WERI-Rb-1 (cell line): ENCODE measurements around the gene TPRA1.

ENCODE experiments used
- DNase-seq: peaks from one replicate; pipeline ENCODE4 v3.0.0-alpha.2; 2020
- H3K27ac ChIP-seq: fragments of 250-450 bp; sonication (Bioruptor Pico); 2 replicates; pipeline ENCODE4 v1.5.1; 2020; ENCODE audit warnings: mild to moderate bottlenecking, moderate library complexity
- H3K27me3 ChIP-seq: fragments of 250-450 bp; sonication (Bioruptor Pico); 2 replicates; pipeline ENCODE4 v1.5.1; 2021; ENCODE audit warnings: mild to moderate bottlenecking, low read depth, moderate library complexity; ENCODE audit not compliant: insufficient read depth, severe bottlenecking
- H3K36me3 ChIP-seq: fragments of 250-450 bp; sonication (Bioruptor Pico); 2 replicates; pipeline ENCODE4 v1.5.1; 2020; ENCODE audit warnings: mild to moderate bottlenecking, moderate library complexity
- H3K4me3 ChIP-seq: 2 replicates; pipeline ENCODE4 v1.5.1; 2011; ENCODE audit warnings: low read depth, mild to moderate bottlenecking, control low read depth, low read length
- H3K9me3 ChIP-seq: fragments of 250-450 bp; sonication (Bioruptor Pico); 2 replicates; pipeline ENCODE4 v1.5.1; 2021; ENCODE audit warnings: mild to moderate bottlenecking, moderate library complexity; ENCODE audit not compliant: severe bottlenecking
- TF ChIP-seq, protein P1 (sequence below): IDR thresholded peaks from 2 replicates; pipeline ENCODE4 v1.5.1; 2011; ENCODE audit warnings: low read depth, mild to moderate bottlenecking, control low read depth, inconsistent platforms, low read length

TPRA1 gene

GRCh38 chr3:127590593-127591465 lies at the start of gene TPRA1:
Gene TPRA1 (minus strand): TSS chr3:127590733. CDS start chr3:127580146, 10,587 bp downstream.
- TF ChIP-seq, protein P1, sequence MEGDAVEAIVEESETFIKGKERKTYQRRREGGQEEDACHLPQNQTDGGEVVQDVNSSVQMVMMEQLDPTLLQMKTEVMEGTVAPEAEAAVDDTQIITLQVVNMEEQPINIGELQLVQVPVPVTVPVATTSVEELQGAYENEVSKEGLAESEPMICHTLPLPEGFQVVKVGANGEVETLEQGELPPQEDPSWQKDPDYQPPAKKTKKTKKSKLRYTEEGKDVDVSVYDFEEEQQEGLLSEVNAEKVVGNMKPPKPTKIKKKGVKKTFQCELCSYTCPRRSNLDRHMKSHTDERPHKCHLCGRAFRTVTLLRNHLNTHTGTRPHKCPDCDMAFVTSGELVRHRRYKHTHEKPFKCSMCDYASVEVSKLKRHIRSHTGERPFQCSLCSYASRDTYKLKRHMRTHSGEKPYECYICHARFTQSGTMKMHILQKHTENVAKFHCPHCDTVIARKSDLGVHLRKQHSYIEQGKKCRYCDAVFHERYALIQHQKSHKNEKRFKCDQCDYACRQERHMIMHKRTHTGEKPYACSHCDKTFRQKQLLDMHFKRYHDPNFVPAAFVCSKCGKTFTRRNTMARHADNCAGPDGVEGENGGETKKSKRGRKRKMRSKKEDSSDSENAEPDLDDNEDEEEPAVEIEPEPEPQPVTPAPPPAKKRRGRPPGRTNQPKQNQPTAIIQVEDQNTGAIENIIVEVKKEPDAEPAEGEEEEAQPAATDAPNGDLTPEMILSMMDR: peak; percentile 53
- Histone ChIP-seq H3K4me3 (peak within 1 kb of the TSS; percentile 69), H3K9me3 (no peaks in the 10 kb centered on the region), H3K27ac (peak within 1 kb of the TSS; percentile 95), H3K27me3 (no peaks in the 10 kb centered on the region), H3K36me3 (peaks cover 6% of the 10 kb centered on the region)
- DNase-seq: peak; percentile 94

DNA sequence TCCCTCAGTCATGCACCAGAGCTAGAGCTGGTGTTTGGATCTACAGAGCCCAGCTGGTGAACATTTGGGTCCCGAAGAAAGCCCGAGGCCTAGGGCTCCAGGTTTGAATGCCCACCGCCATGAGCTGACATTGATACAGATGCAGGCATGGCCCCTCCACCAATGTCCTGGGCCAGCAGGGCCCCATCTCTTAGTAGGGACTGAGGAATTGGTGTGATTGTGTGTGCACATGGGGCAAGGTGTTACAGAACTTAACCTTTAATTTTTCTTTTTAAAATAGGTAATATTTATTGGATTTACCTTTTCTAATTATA lies 49.5 kb upstream of the TPRA1 start:
- H3K27ac ChIP-seq: no peak overlapping the region
- TF ChIP-seq, protein P1: no peak
- no peak overlapping the region for H3K4me3 ChIP-seq
- DNase-seq: no peak
- no peaks in the 10 kb centered on the region for H3K9me3 ChIP-seq
- H3K36me3 ChIP-seq: peaks cover 57% of the 10 kb centered on the region
- no peaks in the 10 kb centered on the region for H3K27me3 ChIP-seq

GRCh38 chr3:127639173-127640041 lies 48.9 kb upstream of the TPRA1 start:
- DNase-seq: no peak
- no peak overlapping the region for H3K4me3 ChIP-seq
- no peak overlapping the region for H3K27ac ChIP-seq
- TF ChIP-seq, protein P1: no peak
- no peaks in the 10 kb centered on the region for H3K9me3 ChIP-seq
- H3K36me3 ChIP-seq: peaks cover 52% of the 10 kb centered on the region
- H3K27me3 ChIP-seq: no peaks in the 10 kb centered on the region

GRCh38 chr3:127637971-127638370 lies 47.4 kb upstream of the TPRA1 start:
- H3K27me3 ChIP-seq: no peaks in the 10 kb centered on the region
- H3K36me3 ChIP-seq: peaks cover 38% of the 10 kb centered on the region
- H3K4me3 ChIP-seq: no peak overlapping the region
- TF ChIP-seq, protein P1: no peak
- no peak overlapping the region for H3K27ac ChIP-seq
- no peak for DNase-seq
- H3K9me3 ChIP-seq: no peaks in the 10 kb centered on the region

- H3K9me3 ChIP-seq: no peaks in the 10 kb centered on the region
- TF ChIP-seq, protein P1: no peak
- no peak for DNase-seq
- no peak overlapping the region for H3K4me3 ChIP-seq
- H3K36me3 ChIP-seq: peaks cover 36% of the 10 kb centered on the region
- no peaks in the 10 kb centered on the region for H3K27me3 ChIP-seq
- H3K27ac ChIP-seq: no peak overlapping the region
These were observed 47.0 kb upstream of the TPRA1 start for GRCh38 chr3:127637546-127637945.
